CD4-positive, alpha-beta T cell treated with Interleukin-15 for 4 hours (primary cell): ENCODE measurements around the gene EIF4EBP3.

Experiments used
- DNase-seq: peaks from one replicate; pipeline ENCODE4 v3.0.0-alpha.2; 2020; ENCODE audit warnings: low spot score

EIF4EBP3 gene

DNA sequence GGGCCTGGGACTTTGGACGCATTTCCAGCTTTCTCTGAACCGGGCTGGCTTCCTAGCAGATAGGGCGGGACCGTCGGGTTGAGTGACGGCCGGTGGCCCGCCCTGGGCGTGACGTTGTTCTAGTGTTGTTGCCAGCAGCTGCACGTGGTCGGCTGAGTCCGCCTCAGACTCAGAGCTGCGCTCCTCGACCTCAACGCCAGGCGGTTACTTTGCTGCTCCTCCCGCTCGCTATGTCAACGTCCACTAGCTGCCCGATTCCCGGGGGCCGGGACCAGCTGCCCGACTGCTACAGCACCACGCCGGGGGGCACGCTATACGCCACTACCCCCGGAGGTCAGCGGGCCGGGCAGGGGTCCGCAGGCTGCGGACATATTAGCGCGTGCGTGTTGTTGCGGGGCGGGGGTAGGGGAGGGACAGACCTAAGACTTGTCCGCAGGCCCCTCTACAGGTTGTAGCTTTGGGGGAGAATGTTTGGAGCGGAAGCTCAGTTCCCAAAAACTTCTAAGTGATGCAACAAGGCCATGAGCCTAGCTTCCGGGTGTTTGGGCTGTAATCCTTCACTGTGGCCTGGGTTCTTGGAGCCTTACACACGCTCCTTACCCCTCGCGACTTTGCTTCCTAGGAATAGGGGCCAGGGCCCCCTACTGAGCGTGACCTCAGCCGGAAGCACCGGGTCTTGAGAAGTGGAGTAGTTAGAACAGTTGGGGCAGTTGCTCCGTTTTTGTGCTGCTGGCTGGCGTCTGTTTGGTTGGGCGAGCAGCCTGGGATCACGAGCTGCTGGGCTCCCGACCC lies at the start of gene EIF4EBP3:
Gene EIF4EBP3, plus strand, starts transcription at position 155 of the 792 bp plus-strand sequence. Its CDS starts 76 bp downstream, at position 231.
- peak; percentile 79 for DNase-seq

DNA sequence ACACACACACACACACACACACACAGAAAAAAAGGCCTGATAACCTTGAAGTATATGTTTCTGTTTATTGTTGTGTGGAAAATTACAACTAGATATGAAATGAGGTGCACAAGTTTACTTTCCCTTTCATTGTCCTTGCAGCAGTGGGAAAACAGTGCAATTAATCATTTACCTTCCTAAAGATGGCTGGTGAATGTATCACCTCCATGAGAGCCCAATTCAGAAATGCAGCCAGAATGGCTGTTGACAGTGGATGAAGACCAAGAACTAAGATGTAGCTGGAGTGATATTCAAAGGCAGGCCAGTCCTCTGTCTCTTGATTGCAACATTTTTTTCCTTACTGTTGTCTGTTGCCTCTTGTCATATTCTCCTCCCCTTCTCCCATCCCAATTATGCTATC lies 49.6 kb upstream of the EIF4EBP3 start:
- no peak for DNase-seq

DNA sequence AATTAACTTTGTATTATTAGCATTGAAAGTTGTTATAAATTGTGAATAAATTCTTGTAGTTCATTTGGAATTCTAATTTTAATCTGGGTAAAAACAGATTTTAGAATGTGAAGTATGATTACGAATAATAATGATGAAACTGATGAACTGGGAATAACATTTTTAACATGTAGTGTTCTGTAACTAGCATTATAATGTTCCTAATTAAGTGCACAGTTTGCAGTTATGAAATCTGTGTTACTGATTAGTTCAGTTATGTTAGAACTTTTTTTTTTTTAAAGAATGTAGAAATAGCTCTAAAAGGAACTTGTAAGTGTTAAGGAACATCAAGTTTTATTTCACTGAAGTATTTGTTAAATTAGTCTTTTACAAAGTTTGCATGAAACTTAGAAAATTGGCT lies 48.9 kb upstream of the EIF4EBP3 start:
- no peak for DNase-seq

DNA sequence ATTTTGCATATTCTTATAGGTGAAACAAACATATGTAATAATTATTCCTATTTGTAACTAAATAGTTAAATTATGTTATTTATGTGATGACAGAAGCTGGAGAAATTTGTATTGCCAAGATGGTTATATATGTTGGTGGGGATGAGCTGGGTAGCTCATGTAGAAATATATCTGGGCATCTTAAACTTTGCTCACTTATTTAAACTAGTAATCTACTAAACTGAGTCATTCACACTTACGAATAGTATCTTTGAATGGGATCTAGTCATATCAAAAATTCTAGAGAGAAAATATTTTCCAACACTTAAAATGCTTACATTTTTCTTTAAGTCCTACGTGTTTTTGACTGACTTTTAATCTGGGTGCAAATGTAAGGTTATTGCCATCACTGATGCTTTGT lies 44.6 kb upstream of the EIF4EBP3 start:
- DNase-seq = no peak

DNA sequence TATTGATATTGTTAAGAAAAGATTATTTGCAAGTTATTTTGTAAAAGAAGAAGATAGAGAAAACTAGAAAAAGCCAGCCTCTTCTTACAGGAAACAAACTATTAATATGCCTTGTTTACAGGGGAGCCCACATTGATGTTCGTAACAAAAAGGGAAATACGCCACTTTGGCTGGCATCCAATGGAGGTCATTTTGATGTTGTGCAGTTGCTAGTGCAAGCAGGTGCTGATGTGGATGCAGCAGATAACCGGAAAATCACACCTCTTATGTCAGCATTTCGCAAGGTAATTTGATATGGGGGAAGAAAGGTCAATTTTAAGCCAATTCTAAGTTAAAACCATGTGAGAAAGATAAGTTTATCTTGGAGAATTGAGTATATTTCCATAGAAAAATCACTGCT lies 37.6 kb upstream of the EIF4EBP3 start:
- DNase-seq = no peak

DNA sequence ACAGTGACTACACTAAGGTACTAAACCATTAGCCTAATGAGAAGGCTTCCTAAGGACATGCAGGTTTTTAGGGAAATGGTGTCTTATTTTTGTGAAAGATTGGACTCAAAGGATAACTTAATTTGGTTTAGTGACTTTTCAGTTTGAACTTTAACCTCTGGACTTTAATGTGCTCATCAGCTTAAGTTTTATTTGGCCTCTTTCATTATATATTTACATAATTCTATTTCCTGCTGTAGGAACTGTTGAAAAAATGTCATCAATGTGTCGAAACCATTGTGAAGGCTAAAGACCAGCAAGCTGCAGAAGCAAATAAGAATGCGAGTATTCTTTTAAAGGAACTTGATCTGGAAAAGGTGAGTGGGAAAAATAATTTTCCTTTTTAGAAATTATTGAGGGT lies 34.3 kb upstream of the EIF4EBP3 start:
- no peak for DNase-seq

DNA sequence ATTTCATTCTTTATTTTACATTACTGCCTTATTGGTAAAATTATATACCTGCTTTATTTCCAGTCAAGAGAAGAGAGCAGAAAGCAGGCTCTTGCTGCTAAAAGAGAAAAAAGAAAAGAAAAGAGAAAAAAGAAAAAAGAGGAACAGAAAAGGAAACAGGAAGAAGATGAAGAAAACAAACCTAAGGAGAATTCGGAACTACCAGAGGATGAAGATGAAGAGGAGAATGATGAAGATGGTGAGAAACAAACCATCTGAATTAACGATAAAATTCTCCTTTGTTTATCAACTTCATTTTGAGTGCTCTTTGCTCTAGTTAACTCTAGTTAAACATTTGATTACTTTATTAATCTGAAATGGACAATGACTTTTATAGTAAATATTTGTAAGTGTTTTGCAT lies 23.5 kb upstream of the EIF4EBP3 start:
- DNase-seq = no peak

DNA sequence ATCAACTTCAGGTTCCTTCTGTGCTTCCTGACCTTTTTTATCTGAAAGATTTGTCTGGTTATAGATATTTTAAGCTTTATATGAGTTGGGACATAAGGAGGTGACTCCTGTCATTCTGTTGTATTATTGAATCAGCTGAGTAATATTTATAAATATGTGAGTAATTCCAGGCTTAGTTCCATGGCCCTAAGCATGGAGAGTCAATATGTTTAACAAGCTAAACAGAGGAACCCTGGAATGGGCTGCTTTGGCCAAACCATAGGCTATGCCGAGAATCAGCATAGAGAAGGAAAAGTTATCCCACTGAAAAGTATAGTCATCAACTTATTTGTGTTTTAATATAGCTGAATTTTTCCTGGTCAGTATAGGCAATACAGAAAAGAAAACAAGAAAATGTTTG lies 7.2 kb upstream of the EIF4EBP3 start:
- no peak for DNase-seq

DNA sequence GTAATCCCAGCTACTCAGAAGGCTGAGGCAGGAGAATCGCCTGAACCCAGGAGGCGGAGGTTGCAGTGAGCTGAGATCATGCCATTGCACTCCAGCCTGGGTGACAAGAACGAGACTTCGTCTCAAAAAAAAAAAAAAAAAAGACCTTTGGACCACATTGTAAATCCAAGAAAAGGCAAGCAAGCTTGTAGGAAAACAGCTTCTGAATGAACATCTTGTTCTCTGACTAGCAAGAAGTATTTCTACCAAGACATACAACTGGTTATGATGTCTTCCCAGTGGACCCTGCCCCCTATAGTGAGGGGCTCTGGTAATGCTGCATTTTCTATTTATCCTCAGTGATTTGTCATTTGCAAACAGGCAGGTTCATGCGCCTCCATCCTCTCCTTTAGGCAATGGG lies 4.5 kb upstream of the EIF4EBP3 start:
- no peak for DNase-seq

DNA sequence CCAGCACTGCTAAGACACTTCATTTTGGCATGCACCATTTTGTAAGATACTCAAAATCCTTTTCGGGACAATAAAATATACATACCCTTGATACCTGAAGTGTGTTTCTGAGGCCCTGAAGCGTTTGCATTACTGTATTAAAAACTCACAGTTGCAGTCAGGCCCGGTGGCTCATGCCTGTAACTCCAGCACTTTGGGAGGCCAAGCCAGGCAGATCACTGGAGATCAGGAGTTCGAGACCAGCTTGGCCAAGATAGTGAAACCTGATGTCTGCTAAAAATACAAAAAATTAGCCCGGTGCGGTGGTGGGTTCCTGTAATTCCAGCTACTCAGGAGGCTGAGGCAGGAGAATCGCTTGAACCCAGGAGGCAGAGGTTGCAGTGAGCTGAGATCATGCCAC lies 2.5 kb upstream of the EIF4EBP3 start:
- DNase-seq = no peak

DNA sequence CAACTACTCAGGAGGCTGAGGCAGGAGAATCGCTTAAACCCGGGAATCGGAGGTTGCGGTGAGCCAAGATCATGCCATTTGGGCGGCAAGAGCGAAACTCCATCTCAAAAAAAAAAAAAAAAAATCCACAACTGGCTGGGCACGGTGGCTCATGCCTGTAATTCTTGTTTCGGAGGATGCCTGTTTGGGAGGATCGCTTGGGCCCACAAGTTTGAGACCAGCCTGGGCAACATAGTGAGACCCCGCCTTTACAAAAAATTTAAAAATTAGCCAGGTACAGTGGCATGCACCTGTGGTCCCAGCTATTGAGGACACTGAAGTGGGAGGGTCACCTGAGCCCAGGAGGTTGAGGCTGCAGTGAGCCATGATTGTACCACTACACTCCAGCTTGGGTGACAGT lies 1.9 kb upstream of the EIF4EBP3 start:
- no peak for DNase-seq

DNA sequence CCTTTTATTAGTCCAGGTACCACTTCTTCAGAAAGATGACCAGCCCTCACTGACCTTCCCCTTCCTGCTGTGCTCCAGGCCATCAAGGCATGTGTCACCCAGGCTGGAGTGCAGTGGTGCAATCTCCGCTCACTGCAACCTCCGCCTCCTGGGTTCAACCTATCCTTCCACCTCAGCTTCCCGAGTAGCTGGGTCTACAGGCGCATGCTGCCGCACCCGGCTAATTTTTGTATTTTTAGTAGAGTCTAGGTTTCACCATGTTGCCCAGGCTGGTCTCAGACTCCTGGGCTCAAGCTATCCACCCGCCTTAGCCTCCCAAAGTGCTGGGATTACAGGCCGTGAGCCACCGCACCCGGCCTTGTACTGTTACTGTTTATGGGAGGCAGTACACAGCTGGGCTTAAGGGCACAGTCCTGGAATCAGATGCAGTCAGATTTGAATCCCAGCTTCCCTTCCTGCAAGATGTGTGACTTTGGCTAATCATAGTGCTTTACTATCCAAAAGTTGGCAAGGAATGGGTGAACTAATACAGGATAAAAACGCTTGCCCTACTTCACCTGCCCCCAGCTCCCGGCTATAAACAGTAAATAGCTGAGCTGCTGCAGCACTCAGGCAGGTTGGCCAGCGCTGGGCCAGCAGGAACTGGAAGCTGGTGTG lies 483 bp upstream of the EIF4EBP3 start:
- no peak for DNase-seq

DNA sequence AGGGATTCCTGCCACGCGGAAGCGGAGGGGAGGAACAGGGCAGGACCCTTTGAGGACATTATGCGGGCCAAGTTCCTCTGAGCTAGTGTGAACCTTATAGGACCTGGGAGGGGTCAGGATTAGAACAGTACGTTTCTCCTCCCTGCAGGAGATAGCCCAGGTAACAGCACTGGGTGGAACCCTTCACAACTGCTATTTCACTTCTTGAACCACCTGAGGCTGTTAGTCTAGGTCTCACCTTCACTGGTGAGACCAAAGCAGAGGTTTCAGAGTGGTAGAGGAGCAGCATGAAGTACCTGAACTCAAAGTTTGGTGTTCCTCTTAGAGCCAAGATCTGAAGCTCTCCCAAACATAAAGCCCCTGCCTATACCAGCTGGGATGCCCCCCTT lies 832 bp downstream of the EIF4EBP3 start:
- DNase-seq = no peak

DNA sequence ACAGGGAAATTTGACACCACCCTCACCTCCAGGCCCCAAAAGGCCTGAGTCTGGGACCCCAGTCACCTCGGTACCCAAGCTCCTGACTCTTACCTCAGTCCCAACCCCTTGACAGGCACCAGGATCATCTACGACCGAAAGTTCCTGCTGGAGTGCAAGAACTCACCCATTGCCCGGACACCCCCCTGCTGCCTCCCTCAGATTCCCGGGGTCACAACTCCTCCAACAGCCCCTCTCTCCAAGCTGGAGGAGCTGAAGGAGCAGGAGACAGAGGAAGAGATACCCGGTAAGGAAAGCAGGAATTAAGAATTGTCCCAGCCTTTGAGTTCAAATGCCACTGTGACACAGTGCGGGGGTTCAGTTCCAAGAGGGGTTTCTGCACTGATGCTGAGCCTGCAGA lies 1.3 kb downstream of the EIF4EBP3 start:
- DNase-seq = no peak

DNA sequence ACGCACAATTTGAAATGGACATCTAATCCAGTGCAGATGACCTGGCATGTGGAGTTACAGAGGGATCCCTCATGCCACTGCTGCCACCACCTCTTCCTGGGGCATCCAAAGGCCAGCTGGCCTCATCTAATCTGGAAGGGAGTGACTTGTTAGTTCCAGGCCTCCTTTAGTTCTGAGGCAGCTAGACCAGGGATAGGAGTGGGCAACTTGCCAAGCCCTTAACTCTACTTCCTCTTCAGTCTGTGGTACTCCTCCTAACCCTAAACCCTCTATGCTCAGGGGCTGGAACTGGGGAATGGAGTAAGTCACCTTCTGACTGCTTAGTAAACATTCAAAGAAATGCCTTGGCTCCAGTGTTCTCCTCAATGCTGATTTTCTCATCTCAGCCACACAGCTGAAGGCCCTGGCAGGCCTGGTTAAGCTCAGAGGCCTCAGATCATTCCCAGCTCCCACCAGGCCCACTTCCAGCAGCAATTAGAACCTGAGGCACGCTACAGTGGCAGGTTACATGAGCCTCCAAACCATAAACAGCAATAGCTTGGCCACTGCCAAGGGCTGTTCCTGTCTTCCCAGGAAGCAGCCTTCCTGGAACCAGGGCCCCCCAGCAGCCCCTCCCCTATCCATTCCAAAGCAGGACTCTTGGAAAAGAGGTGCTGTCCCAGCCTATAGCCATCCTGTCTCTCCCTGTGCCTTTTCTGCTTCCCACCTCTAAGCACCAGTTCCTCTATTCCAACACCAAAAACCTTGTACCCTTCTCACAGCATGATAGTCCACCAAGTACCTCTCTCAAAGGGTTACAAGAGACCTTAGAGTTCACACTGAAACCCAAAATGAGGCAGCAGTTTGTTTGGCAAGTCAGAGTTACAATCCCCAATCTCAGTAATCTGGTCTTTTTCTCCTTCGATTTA lies 2.0 kb downstream of the EIF4EBP3 start:
- DNase-seq = peak; percentile 17

DNA sequence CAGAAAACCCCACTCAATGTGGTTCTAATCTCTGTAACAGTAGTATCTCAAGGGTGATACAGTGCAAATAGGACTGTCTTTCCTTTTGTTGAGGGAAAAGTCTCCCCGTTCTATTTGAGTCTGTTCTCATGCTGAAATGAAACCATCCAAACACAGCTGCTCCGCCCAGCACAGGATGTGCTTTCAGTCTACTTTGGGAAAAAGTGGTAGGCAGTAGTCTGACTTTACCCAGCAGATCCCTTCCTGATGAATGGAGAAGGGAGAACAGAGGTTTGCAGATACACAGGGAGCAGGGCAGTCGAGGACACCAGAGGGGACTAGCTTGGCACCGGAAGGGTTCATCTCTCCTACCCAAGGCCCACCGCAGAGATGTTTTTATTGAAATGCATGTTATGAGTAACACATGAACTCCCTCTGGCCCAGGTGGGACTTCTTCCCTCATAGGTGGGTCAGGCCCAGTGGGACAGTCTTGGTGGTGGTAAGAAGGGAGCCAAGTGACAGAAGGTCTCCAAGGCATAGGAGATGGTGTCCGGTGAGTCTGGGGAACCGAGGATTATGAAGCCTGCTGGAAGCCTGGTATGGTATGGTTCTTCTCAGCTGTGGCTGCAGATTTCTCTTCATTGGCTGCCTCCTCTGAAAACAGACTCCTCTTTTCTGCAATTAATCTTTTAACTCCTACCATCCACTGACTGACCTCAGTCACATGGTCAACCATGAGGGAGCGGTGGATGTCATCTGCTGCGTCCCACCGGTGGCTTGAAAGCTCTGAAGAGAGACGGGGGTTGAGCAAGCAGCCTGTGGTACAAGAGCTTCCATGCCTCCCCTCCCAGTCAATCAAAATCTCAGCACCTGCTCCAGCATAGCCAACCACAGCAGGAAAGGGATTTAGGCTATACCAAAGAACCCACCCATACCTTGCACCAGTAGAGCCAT lies 3.0 kb downstream of the EIF4EBP3 start:
- DNase-seq = no peak

DNA sequence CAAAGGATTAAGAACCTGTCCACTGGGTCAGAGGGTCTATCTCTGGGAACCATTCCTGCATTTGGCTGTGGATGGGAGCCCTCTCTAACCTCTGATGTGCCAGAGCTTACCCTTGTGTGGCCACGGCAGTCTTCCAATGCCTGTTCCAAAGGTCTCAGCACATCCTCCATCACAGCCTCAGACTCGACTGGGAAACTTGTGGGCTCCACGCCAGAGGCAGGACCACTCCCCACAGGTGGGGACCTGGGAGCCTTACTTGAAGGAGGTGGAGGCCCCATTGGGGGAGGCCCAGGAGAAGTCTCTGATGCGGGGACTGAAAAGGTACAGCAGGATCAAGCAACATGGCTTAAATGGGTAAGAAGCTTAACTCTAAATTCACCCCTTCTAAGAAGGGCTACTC lies 4.4 kb downstream of the EIF4EBP3 start:
- no peak for DNase-seq

DNA sequence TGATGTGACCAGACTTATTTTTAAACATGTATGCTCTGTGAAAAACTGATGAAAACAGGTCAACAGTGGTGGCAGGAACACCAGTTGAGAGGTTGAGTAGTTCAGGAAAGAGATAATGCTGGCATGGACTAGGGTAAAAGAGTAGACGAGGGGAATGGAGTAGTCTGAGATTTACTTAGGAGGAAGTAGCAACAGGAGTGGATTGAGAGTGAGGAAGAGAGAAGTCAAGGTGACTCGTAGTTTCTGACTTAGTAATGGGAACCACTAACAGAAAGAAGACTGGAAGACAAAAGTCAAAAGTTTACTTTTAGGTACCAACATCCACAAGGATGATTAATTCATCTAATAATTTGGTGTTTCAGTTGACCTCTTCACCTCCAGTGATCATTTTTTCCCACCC lies 6.2 kb downstream of the EIF4EBP3 start:
- DNase-seq = no peak

DNA sequence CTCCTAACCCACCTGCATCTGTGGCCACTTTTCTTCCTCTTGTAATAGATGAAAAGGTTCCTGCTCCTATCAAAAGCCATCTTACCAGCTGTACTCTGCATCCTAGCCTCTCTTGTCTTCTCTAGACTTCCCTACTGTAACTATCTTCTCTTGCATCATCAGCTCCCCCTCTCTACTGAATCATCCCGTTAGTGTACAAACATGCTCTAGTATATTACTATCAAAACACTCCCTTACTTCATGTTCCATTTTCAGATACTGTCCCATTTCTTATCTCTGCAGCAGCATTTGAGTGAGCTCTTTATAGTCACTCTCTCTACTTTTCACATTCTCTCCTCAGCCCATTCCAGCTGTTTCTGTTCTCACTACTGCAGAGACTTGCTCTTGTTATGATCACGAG lies 7.0 kb downstream of the EIF4EBP3 start:
- DNase-seq = no peak

DNA sequence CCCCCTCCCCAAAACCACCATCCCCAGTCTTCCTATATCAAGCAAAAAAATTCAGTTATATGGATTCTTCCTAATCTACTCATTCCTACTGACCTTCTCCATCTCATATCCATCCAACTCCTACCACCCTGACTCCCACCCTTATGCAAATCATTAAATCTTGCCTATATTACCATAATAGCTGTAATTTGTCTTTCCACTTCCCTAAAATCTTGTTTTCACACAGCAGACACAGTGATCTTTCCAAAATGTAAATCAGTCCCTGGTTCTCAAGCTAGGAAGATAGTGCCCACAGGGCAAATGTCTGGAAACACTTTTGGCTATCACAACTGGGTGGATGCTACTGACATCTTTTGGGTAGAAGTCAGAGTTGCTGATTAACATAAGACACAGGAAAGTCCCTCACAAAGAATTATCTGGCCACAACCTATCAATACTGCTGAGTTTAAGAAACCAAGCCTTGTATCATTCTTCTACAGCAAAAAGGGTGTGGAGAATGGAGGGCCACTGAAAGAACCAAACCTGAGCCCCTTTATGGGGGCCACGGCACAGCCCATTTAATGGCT lies 8.4 kb downstream of the EIF4EBP3 start:
- no peak for DNase-seq

DNA sequence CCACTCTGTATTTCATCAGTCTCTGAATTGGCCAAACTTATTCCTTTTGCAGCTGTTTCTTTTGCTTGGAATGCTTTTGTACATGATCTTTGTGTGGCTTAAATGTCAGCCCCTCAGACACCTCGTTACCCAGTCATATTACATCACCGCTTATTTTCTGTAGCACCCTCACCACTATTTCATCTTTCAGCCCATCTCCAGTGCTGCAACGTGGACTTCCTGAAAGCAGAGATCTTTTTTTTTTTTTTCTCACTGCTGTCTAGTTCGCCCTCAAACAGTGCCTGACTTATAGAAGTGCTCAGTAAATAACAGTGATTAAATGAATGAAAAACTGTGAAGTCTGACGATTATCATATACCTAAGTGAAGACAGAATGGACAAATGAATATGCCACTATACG lies 9.0 kb downstream of the EIF4EBP3 start:
- DNase-seq = no peak
